NCI-H446 (cell line): ENCODE measurements around the gene SPG11.
"Not testable (repeated sequence)": the region's sequence is repeated elsewhere in the genome, so short reads cannot be mapped to it uniquely, and the experiment has no call there.

Experiments used
- DNase-seq, 2 experiments: peaks; one replicate each; lab custom pipeline; 2025; lab: John Stamatoyannopoulos, UW

SPG11 gene

GRCh38 chr15:44566155-44566540, 97.3 kb downstream of the SPG11 start:
- DNase-seq = no peak

- no peak for DNase-seq
Measured at GRCh38 chr15:44565387-44566154, 97.9 kb downstream of the SPG11 start.

- not testable (repeated sequence) for DNase-seq
Measured at GRCh38 chr15:44560926-44561325, 102.5 kb downstream of the SPG11 start.

GRCh38 chr15:44554934-44555723, 108.3 kb downstream of the SPG11 start:
- DNase-seq = no peak

- DNase-seq = no peak
Measured at GRCh38 chr15:44550734-44551133, 112.7 kb downstream of the SPG11 start.

GRCh38 chr15:44550256-44550655, 113.2 kb downstream of the SPG11 start:
- DNase-seq = no peak

- DNase-seq = not testable (repeated sequence)
Measured at GRCh38 chr15:44549152-44549551, 114.3 kb downstream of the SPG11 start.

GRCh38 chr15:44545913-44546802, 117.3 kb downstream of the SPG11 start:
- DNase-seq = no peak

GRCh38 chr15:44544745-44545144, 118.7 kb downstream of the SPG11 start:
- not testable (repeated sequence) for DNase-seq

- DNase-seq = no peak
Measured at GRCh38 chr15:44542596-44542995, 120.9 kb downstream of the SPG11 start.

- no peak for DNase-seq
Measured at GRCh38 chr15:44541282-44541958, 122.0 kb downstream of the SPG11 start.

- DNase-seq = no peak
Measured at GRCh38 chr15:44537735-44538240, 125.7 kb downstream of the SPG11 start.

- peak; percentile 84 to 93 for DNase-seq
Measured at GRCh38 chr15:44536962-44537734, 126.3 kb downstream of the SPG11 start, which contains the start of gene EIF3J. Gene EIF3J, plus strand, starts transcription at chr15:44537147. Its CDS starts 48 bp downstream, at chr15:44537195.

GRCh38 chr15:44536302-44536961, 127.0 kb downstream of the SPG11 start:
- no peak for DNase-seq

GRCh38 chr15:44535523-44536301, 127.8 kb downstream of the SPG11 start:
- no peak for DNase-seq

- DNase-seq = no peak
Measured at GRCh38 chr15:44535092-44535491, 128.4 kb downstream of the SPG11 start.

- DNase-seq = no peak
Measured at GRCh38 chr15:44532689-44533088, 130.8 kb downstream of the SPG11 start.

GRCh38 chr15:44532275-44532674, 131.2 kb downstream of the SPG11 start:
- not testable (repeated sequence) for DNase-seq

GRCh38 chr15:44530653-44531052, 132.8 kb downstream of the SPG11 start:
- no peak for DNase-seq
